Measurements from ENCODE around the gene NOP10. TPM values are rescaled to one million over a fixed set of nuclear protein-coding genes. Genes with fewer than 3 reads are reported as not detected.

The NOP10 gene
- total RNA-seq, 4 donors from 2014 or later = 62.6 to 164 (median 142) TPM

- Histone ChIP-seq H3K27me3 (no peaks in the 10 kb centered on the region), H3K9me3 (no peaks in the 10 kb centered on the region), H3K27ac (no peak overlapping the region), H3K36me3 (no peaks in the 10 kb centered on the region), H3K4me1 (peaks cover 23 to 39% of the 10 kb centered on the region in 2 donors), H3K4me3 (replicated peaks in 1 of 3) (no peak overlapping the region)
- 34 to 37% methylated on average over 2 of the region's 2 CpGs for WGBS, 2 donors
- intact Hi-C loops (cut with DNase I) = no loop called here
- no peak for DNase-seq
- TF ChIP-seq CTCF (IDR thresholded peaks at IDR 0.05) (no peak), POLR2A (IDR thresholded peaks at IDR 0.05) (no peak)
Observed at GRCh38 chr15:34331809-34332208, 11.1 kb downstream of the NOP10 start.

- intact Hi-C loops (cut with DNase I) = no loop called here
- Histone ChIP-seq H3K27ac (no peak overlapping the region), H3K36me3 (no peaks in the 10 kb centered on the region), H3K9me3 (no peaks in the 10 kb centered on the region), H3K27me3 (no peaks in the 10 kb centered on the region), H3K4me3 (replicated peaks in 1 of 3) (no peak overlapping the region), H3K4me1 (peaks cover 10 to 25% of the 10 kb centered on the region in 2 donors)
- TF ChIP-seq CTCF (IDR thresholded peaks at IDR 0.05) (no peak), POLR2A (IDR thresholded peaks at IDR 0.05) (no peak)
- 93 to 95% methylated on average over 5 of the region's 5 CpGs for WGBS, 2 donors
- no peak for DNase-seq
Observed at GRCh38 chr15:34330279-34330678, 12.7 kb downstream of the NOP10 start.

- 63 to 68% methylated on average over 2 of the region's 2 CpGs for WGBS, 2 donors
- H3K27ac ChIP-seq = no peak overlapping the region
- H3K9me3 ChIP-seq = no peaks in the 10 kb centered on the region
- H3K4me3 ChIP-seq (replicated peaks in 1 of 3) = no peak overlapping the region
- no peak for DNase-seq
- H3K27me3 ChIP-seq = no peaks in the 10 kb centered on the region
- intact Hi-C loops (cut with DNase I) = no loop called here
- peaks cover 6 to 25% of the 10 kb centered on the region in 2 donors for H3K4me1 ChIP-seq
- no peak for TF ChIP-seq POLR2A (IDR thresholded peaks at IDR 0.05)
- no peak for TF ChIP-seq CTCF (IDR thresholded peaks at IDR 0.05)
- H3K36me3 ChIP-seq = no peaks in the 10 kb centered on the region
Observed at GRCh38 chr15:34329006-34329405, 13.9 kb downstream of the NOP10 start.

- Histone ChIP-seq H3K4me3 (replicated peaks in 1 of 3) (no peak overlapping the region), H3K36me3 (no peaks in the 10 kb centered on the region), H3K27me3 (no peaks in the 10 kb centered on the region), H3K9me3 (no peaks in the 10 kb centered on the region), H3K27ac (no peak overlapping the region), H3K4me1 (peaks cover 0 to 21% of the 10 kb centered on the region in 2 donors)
- no peak for TF ChIP-seq POLR2A (IDR thresholded peaks at IDR 0.05)
- no peak for TF ChIP-seq CTCF (IDR thresholded peaks at IDR 0.05)
- intact Hi-C loops (cut with DNase I) = no loop called here
- WGBS, 2 donors = 75 to 85% methylated on average over 4 of the region's 4 CpGs
- no peak for DNase-seq
Observed at GRCh38 chr15:34327906-34328305, 15.0 kb downstream of the NOP10 start.

- no peak overlapping the region for H3K4me3 ChIP-seq (replicated peaks in 1 of 3)
- H3K27me3 ChIP-seq = no peaks in the 10 kb centered on the region
- no peaks in the 10 kb centered on the region for H3K36me3 ChIP-seq
- H3K27ac ChIP-seq = no peak overlapping the region
- DNase-seq = no peak
- no peak for TF ChIP-seq CTCF (IDR thresholded peaks at IDR 0.05)
- TF ChIP-seq POLR2A (IDR thresholded peaks at IDR 0.05) = no peak
- H3K9me3 ChIP-seq = no peaks in the 10 kb centered on the region
- intact Hi-C loops (cut with DNase I) = no loop called here
- H3K4me1 ChIP-seq = peaks cover 2 to 9% of the 10 kb centered on the region in 2 donors
Observed at GRCh38 chr15:34325368-34325767, 17.6 kb downstream of the NOP10 start.
